HG02973 (cell line): ENCODE data around the gene CCDC12.

Experiments
- ATAC-seq: cut with Tn5 transposase; IDR thresholded peaks from one replicate; pipeline ENCODE4 v1.9.1; 2021; ENCODE audit warnings: moderate library complexity; ENCODE audit not compliant: unreplicated experiment

Gene CCDC12

DNA sequence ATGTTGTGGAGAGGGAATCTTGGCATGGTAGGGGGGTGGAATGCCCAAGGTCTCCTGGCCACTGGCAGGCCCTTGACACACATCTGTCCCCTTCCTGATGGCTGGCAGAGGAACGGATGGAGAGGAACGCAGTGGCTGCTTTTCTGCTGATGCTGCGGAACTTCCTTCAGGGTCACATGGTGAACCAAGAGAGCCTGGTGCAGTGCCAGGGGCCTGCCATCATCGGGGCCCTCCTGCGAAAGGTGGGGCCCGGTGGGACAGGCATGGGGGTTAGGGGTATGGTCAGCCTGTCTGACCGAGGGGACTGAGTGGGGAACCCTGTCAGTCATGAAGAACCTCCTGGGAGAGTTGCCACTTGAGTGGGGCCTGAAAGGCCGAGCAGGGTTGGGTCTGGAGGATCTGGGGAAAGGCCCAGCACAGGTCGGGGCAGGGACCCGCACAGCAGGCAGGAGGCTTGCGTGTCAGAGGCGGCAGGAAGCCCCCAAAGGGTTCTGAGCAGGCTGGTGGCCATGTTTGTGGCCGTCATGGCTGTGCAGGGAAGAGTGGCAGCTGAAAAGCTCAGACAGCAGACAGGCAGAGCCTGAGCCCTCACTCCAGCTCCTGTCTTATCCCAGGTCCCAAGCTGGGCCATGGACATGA, 21.0 kb upstream of the CCDC12 start:
- no peak for ATAC-seq

DNA sequence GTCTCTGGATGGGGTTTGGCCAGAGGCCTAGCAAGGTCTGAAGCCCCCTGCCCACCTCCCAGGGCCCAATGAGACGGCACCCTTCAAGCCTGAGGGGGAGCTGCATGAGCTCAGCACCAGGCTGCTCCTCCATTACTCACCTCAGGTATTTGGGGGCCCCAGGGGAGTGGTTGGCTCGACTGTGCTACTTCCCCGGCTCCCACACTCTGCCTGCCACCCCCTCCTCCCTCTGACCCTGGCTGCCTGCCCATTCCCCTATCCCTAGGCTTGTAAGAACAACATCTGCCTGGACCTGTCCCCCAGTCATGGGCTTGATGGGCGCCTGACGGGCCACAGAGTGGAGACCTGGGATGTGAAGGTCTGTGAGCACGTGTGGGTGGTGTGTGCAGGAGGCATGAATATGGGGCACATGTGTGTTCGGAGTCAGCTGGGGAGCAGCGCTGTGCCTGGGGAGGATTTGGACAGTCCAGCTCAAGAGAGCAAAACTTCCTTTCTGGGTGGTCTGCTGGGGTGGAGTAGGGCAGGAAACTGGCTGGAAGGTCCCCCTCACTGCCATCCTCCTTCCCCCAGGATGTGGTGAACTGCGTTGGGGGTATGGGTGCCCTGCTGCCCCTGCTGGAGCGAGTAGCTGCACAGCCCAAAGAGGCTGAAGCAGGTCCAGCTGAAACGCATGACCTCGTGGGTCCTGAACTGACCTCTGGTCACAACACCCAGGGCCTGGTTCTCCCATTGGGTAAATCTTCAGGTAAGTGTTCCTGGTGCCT, 20.3 kb upstream of the CCDC12 start:
- no peak for ATAC-seq

GRCh38 chr3:46995901-46996562, 19.5 kb upstream of the CCDC12 start:
- ATAC-seq, result no peak

GRCh38 chr3:46994801-46995731, 18.5 kb upstream of the CCDC12 start:
- ATAC-seq, result no peak

DNA sequence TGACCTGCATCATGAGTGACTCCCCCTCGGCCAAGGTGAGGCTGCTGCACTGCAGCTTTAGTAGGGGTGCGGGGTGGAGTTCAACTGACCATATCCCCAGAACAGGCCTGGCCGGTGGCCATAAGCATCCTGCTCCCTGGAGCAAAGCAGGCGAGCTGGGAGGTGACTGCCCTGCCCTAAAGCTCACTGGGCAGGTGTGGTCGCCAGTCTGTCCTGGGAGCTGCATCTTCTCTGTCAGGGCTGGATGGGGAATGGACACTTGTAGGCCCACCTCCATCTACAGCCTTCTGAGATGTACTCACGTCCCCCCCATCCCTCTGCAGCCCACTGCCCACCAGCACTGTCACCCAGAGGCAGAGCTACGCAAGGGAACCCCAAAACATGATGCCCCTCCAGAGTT, 17.4 kb upstream of the CCDC12 start:
- no peak for ATAC-seq

- no peak for ATAC-seq
Measured at GRCh38 chr3:46993292-46993691, 16.7 kb upstream of the CCDC12 start.

- no peak for ATAC-seq
Measured at GRCh38 chr3:46992231-46992630, 15.7 kb upstream of the CCDC12 start.

DNA sequence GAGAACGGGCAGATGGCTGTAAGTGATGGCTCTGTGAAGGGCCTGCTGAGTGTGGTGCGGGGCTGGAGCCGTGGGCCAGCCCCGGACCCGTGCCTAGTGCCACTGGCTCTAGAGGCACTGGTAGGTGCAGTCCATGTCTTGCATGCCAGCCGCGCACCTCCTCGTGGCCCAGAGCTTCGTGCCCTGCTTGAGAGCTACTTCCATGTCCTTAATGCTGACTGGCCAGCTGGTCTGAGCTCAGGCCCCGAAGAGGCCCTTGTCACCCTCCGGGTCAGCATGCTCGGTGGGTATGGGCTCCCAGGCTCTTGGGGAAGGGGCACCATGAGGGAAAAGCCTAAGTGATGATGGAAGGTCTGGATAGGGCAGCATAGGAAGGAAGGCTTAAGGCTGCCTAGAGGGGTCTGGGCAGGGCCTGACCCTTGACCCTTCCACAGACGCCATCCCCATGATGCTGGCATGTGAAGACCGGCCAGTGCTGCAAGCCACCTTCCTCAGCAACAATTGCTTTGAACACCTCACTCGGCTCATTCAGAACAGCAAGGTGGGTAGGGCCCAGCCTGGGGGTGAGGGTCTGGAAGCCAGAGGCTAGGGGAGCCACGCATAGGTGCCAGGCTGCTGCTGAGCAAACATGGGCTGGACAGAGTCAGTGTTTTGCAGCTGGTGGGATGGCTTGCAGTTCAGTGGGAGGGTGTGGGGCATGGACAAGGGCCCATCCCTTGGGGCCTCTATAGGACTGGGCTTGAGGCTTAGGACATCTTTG, 15.0 kb upstream of the CCDC12 start:
- no peak for ATAC-seq

- ATAC-seq, result no peak
Measured at GRCh38 chr3:46990573-46991374, 14.2 kb upstream of the CCDC12 start.

DNA sequence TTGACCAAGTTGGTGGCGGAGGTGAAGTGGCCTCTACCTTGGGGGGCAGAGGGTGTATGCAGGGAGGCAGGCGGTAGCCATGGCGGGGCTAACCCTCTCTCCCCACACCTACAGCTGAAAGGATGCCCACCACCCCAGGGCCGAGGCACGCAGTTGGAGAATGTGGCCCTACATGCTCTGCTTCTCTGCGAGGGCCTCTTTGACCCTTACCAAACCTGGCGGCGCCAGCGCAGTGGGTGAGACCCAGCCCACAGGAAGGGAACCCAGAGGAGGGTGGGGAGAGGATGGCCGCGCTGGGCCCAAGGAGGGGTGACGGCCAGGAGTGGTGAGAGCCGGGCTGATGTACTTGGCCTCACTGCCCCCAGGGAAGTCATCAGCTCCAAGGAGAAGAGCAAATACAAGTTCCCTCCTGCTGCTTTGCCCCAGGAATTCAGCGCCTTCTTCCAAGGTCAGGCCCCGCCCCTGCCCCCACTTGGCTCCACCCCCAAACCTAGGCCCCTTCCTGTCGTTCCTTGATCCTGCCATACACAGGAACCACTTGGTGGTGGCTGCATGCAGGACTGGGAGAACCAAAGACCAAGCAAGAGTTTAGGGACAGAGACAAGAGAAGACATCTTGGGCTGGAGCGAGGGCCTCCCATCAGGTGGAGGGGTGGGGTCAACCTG, 12.7 kb upstream of the CCDC12 start:
- ATAC-seq, result no peak

DNA sequence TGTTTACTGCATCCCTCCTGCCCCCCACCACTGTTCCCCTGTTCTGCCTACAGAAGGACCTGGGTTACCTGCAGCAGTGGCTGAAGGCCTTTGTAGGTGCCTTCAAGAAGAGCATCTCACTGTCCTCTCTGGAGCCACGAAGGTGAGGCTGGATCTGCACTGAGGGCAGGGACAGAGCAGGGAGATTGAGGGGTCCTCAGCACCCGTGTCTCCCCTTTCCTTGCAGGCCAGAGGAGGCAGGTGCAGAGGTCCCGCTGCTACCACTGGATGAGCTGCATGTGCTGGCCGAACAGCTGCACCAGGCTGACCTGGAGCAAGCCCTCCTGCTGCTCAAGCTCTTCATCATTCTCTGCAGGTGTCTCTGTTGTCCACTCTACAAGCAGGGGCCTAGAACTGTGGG, 12.1 kb upstream of the CCDC12 start:
- no peak for ATAC-seq

DNA sequence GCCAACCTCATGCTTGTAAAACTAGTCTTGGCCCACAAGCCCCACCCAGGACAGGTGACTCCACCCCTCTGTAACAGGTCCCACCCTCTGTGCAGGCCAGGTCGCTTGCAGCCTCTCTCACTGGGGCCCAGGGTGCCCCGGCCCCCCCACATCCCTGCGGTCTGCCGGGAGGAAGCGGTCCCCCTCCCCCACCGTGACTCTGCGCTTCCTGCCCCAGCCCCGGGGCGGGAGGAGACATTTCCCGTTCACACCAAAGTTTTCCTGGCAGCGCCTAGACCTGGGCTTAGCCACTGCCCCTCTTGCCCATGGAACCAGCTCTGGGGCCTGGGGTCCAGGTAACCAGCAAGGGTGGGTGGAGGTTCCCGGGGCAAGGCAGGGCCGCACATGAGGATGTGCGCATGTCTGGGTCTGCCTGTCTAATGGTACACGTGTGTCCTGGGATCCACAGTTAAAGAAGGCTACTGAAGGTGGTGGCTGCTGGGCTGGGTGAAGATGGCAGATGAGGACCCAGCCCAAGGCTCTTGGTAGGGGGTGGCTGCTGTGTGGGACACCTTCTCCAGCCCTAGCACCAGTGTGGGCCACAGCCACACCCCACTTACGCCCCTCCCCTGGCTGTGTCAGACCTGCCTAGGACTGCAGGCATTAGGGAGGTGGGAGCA, 11.3 kb upstream of the CCDC12 start:
- peak; percentile 63 for ATAC-seq

- ATAC-seq, result no peak
Measured at GRCh38 chr3:46987319-46987742, 10.8 kb upstream of the CCDC12 start.

GRCh38 chr3:46986782-46987310, 10.3 kb upstream of the CCDC12 start:
- ATAC-seq, result no peak

DNA sequence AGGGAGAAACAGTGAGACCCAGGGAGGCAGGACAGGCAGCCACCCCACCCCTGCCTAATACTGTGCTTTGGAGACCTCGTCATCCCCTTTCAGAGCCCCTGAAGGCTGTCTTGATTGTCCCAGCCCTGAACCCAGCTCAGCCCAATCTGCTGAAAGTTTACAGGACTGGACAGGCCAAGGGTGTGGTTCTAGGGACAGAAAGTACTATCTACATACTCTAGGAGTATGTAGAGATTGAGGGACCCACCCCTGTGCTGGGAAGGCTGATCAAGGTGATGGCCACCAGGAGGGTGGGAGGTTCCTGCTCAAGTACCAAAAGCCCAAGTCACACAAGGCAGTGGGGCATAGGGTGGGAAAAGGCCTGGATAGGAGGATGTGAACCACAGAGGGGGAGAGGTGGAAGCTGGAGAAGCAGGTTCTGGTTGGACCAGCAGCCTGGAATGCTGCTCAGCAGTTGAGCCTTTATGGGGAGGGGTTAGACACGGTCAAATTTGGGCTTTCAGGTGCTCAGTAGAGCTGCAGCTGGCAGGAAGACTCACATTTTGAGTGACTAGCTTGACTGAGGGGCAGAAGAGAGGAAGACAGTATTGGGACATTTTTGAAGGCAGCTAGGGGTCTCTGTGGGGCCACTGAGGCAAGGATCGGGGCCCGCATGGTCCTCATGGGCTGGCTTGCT, 9.6 kb upstream of the CCDC12 start:
- no peak for ATAC-seq

GRCh38 chr3:46985588-46985987, 9.0 kb upstream of the CCDC12 start:
- no peak for ATAC-seq

DNA sequence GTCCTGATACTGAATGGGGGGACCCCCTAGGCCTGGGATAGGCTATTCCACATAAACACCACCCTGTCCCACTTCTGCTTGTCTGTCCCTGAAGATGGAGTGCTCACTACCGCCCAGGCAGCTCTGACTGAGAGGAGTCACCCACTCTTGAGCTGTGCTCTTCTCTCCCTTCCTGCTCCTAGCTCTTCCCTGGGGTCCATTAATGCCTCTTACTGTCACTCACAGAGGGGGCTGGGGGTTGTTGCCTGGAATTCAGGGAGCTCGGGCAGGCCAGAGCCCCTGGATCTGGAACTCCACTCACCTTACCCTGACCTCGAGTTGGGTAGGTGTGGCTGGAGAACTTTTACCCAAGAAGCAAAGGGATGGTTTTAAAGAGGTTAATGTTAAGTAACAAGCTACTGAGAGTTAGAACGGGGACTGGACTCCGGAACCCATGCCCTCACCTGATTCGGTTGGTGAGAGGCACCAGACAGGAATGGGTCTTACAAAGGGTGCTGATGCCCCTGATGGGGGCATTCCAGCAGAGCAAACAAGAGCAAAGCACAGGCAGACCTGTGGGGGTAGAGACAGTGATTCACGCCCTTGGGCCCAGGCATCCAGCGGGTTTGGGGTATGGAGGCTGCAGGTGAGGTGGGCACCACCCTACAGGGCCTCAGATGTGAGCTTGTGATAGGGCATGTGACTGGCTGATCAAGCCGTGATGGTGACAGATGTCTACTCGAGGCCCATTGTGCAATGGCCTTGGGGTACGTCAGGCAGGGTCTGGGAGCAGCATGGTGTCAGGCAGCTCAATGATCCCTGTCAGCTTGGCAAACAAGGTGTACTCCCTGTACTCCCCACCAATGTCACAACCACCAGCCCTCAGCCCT, 8.3 kb upstream of the CCDC12 start:
- ATAC-seq, result no peak
